NCI-H2227 treated with DMSO at 0.1 percent for 48 hours (cell line): ENCODE measurements around the gene DYRK2.
A peak's percentile ranks its signal among the peaks of the same experiment; 100 is the strongest.

Experiments
- DNase-seq: peaks from one replicate; lab custom pipeline; 2025; lab: John Stamatoyannopoulos, UW

The DYRK2 gene

DNA sequence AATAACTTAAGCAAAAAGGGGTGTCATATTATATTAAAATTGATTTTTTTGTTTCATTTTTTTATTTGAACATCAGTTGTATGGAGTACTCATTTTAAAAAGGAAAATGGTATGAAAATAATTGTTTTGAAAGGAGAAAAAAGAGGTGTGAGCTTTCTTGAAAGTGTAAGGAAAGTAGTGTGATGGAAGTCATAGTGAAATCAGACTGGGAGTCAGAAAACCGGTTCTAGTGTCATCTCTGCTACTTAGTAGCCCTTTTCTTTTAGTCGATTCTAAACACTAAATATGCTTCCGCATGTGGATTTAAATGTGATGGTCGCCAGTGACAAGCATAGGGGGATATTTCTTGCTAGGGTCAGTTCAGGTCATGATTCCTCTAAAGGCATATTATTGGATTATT is 1.8 kb upstream of the DYRK2 start:
- no peak for DNase-seq

DNA sequence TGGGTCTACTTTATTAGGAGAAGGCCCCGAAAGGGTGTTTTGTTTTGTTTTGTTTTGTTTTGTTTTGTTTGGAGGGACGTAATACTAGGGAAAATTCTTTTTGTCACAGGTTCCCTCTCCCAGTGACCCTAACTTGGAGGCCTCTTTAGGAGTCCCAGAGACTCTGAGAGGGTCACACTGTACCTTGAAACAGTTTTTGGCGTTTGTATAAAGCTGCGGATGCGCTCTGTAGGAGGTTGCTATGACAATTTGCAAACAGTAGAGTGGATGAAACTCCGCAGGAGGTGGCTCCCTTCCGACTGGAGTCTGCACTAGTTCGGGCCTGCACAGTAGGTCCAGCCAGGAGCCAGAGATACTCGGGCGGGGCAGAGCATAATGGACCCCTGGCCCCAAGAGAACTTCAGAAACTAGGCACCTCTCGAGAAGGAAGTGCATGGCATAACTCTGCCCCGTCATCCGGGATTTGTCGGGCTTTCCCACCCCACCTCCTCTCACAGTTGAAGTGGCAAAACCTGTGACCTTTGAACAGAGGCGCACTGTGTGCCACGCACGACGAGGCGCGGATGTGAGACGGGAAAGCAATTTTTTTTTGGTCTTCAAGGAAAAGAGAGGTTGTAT is 1.3 kb upstream of the DYRK2 start:
- DNase-seq, result no peak

DNA sequence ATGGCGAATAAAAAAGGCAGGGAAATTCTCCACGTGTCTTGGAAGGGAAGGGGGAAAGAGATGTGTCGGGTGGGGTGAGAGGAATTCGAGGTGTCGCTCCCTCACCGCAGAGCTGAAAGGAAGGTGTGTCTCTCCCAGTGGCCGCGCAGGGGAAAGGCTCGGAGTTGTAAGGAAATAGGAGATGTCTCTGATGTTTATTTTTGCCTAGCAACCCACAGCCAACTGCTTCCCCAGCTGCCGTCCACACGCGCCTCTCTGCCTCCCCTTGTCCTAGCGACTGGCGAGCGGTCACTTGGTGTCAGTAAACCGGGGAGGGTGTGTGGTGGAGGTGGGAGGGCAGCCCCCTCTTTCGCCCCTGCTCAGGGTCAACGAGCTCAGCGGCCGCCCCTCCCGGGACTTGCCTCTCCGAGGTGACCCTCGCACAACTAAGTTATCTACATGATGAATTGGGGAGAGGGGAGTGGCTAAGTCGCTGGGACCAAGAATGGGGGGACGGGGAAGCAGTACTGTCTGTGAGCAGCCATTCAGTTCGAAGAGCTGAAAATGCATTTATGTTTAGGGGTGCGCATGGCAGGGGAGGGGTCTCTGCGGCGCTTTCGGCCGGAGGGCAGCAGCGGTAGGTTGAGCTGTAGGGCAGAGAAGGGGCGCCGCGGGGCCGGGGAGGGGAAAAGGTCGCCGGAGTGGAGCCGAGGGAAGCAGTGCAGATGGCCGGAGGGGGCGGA is 585 bp upstream of the DYRK2 start:
- DNase-seq, result peak; percentile 72

DNA sequence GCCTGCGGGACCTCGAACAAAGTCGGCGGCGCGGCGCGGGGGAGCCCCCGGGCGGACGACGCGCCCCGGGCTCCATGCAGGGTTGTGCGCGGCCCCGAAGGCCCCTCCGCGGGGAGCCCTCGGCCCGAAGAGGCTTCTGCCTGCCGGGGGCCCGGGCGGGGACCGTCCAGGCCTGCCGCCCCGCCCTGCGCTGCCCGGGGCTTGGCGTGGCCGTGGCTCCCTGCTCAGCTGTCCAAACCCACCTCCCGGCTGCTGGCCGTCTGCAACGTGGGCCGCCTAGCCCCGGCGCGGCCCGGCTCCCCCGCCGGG is 670 bp downstream of the DYRK2 start:
- DNase-seq, result no peak

DNA sequence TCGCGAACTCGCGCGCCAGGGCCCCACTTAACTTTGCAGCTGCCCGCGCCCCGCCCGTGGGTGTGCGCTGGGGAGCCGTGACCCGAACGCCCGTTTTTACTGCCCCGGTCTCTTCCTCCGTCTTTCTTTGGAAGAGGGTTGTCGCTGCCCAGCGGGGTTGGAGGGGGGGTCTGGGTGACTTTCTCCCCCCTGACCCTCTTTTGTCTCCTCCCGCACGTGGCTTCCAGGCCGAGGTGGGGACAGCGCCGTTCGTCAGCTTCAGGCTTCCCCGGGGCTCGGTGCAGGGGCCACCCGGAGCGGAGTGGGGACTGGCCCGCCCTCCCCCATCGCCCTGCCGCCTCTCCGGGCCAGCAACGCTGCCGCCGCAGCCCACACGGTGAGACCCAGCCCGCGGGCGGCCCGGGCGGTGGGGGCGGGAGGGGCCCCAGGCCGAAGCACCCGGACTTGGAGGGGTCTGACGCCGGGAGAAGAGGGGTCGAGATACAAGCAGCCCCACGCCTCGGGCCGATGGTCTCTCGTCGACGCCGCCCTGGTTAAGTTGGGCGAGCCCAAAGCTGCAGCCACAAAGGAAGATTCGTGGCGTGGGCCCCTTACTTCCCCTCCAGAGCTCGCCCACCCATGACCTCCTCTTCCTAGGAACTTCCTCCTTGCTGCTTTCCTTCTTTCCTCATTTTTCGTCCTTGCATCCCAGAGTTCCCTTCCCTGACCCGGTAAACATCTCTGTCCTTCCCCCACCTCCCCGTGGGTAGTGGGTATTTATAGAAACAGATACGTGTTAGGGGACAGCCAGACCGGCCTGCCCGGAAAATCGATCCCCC is 1.2 kb downstream of the DYRK2 start:
- DNase-seq, result no peak

DNA sequence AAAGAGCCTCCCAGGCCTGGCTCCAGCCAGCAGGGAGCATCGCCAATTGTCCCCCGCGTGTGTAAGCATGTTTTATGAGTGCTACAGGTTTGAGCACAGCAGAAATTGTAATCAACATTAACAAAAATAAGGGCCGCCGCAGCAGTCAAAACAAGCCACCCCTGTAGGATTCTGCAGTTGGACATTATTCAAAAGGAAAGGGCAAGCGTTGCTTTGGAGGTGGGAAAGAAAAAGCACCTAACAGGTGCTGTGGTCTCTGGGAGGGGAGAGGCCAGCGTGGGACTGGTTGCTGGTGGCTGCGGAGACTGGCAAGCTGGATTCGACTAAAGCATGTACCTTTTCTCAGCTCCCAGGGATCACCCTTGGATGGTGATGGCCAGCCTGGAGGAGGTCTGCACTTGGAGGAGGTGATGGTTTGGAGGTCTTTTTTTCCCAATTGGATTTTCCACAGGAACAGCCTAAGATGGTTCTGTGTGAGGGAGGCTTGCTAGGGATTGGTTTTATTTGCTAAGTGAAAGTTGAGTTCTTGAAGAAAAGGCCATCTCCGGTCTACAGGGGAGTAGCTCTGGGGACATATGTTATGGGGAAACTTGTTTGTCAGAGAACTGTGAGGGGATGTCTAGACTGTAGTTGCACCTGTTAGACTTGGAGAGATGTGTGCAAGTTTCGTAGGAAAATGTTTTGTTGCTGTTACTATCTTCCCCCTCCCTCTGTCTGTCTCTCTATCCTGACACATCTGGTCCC is 2.0 kb downstream of the DYRK2 start:
- no peak for DNase-seq

DNA sequence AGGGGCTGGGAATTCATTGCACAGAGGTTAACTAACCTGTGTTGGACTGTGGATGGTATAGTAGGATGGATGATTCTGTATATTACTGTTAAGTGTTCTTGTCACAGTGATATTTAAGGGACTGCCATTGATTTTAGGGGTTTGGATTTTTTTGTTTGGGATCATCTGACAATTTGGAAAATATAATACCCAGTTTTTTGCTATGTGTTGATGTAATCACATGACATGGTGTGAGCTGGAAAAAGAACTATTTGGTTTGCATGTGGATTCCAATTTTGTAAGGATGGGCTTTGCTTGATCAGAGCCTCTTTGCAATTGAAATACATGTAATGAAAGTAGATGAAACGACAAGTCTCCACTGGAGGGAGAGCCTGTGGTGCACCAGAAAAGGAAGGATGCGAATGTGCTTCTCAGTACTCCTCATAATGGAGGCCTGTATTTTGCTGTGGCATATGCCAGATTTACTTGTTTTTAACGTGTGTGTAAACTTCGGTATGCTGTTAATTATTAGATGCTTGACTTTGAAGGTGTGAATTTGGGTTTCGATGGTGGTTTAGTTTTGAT is 2.7 kb downstream of the DYRK2 start:
- DNase-seq, result no peak

DNA sequence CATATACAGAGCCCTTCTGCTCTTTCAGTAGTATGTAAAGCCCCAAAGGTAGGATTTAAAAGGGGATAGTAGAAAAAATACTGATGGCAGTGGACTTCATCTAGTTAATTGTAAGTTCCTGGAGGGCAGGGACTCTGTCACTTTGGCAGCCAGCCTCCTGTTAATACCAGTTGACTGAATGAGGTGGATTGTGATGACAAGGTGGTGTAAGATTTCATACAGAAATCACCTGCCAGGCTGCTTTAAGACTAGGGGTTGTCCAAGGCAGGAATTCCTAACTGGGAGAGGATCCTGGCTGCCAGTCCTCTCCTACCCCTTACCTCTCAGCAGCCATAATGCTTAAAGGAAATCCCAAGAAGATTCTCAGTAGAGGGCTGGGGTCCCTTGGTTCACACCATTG is 7.3 kb downstream of the DYRK2 start:
- DNase-seq, result no peak

DNA sequence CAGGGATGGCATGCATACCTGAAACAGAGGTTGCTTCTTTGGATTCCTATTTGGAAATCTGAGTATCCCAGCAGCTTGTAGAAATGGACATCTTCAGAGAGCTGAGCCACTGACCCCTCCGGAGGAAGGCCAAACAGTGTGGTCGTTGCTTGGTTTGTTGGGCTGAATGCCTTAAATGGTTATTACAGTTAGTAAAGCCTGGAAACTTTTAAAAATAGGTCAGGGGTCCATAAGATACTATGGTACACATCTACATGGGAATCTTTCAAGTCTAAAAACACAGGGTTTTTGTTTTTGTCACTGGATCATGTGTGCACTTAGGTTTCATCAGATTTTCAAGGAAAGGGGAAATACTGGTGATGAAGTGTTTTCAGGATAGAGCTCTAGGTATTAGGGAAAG is 7.7 kb downstream of the DYRK2 start:
- no peak for DNase-seq

DNA sequence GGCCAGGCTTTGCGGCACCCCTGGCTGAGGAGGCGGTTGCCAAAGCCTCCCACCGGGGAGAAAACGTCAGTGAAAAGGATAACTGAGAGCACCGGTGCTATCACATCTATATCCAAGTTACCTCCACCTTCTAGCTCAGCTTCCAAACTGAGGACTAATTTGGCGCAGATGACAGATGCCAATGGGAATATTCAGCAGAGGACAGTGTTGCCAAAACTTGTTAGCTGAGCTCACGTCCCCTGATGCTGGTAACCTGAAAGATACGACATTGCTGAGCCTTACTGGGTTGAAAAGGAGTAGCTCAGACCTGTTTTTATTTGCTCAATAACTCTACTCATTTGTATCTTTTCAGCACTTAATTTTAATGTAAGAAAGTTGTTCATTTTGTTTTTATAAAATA is 9.9 kb downstream of the DYRK2 start:
- DNase-seq, result no peak

DNA sequence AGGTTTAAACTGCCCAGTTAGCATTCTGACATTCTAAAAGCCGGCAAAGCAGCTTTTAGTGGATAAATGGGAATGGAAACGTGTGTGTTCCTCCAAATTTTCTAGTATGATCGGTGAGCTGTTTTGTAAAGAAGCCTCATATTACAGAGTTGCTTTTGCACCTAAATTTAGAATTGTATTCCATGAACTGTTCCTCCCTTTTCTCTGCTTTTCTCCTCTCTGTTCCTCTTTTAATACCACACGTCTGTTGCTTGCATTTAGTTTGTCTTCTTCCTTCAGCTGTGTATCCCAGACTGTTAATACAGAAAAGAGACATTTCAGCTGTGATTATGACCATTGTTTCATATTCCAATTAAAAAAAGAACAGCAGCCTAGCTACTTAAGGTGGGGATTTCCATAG is 10.7 kb downstream of the DYRK2 start:
- DNase-seq, result no peak

DNA sequence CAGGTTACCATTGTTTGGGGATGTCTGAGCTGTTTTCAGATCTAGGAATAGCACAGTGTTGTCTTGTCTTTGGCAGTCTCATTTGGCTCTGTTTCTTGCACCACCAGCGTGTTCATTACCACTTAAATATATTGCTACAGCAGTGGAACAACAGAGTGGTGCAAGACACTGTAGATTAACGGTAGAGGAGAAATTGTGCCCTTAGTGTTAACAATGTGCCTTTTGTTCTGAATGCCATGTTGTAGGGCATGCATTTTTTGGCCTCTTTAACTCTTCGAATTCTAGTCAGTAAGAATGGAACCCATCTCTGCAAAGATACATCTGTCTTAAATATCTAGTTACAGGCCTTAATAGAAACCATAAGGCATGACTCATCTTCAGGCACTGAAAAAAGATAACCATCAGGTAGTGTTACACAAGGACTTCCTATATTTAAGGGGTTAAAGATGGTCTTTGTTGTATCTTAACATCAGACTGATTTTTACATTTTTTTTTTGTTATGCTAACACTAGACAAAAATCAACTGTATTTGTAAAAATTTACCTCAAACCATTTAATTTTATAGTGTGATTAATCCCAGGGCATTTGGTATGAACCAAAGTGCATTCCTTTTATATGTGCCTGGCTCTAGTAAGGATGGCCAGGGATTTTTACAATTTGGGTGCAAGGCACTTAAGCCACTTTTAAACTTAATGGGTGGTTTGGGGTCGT is 12.9 kb downstream of the DYRK2 start:
- DNase-seq, result no peak

DNA sequence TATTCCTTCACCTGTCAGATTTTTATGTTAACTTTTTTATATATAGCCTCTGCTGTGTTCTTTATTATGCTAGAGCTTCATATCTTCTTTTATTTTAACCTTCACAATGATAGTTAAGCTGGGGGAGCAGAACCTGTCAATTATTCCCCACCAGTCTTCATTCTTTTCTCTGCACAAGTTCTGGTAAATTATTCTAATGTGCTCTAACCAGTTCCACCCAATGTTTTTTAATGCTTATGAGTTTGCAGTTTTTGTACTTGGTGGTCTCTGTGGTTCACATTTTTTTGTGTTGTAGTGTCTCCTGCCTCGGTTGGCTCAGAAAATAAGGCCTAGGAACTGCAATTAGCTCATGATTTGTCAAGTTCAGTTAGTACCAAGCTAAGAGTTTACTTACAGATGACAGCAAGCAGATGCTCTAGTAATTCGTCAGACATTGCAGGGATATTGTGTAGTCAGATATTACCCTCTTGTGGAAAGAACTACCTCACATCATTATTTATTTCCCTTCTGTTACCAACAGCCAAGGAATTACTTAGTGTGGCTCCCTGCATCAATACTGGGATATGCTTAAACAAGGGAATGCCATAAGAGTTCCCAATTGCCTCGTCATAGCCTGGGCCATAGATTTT is 14.5 kb downstream of the DYRK2 start:
- no peak for DNase-seq

DNA sequence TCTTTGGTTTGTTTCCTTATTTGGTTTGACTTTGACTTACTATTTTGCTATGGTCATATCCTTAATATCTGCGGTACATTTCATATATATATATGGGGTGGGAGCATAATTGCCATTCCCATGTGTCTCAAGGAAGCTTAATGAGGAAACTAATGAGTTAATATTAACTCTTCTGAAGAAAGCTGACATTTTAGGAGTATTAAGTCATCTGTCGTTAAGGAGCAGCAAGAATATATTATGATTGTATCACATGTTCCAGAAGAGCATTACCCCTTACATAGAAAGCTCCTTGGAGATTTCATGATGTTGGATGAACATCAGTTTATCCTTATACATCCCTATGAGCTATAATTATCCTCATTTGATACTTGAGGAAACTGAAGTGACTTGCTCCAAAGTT is 15.6 kb downstream of the DYRK2 start:
- DNase-seq, result no peak

DNA sequence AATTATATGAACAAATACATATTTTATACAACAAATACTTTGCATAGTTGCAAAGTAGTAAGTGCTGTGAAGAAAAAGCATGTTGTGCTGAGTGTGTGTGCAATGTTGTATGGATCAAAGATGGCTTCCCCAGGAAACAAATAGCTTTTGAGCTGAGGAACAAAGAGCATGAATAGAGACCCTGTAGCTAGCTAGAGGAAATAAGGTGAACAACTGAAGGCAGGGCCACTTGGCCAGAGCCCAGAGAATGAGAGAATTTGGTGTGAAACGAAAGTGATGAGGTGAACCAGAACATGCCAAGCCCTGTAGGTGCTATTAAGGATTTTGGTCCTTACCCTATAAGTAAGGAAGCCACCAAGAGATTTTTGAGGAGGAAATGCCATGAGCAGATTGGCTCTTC is 17.1 kb downstream of the DYRK2 start:
- no peak for DNase-seq

DNA sequence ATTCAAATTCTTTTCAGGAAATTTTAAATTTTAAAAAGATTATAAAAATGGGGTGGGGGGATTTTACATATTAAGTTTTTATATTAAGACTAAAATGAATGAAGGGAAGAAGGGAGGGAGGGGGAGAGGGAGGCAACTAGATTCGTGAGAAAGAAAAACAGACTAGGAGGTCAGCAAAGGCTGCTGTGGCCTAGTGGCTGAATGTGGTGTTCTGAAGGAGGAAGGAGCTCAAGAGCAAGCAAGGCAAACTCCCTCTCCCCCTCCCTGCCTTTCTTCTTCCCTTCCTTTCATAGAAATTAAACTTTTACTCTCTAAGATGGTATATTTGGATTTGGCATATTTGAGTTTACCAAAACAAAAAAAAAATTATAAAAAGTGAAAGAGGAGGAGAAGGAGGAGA is 18.1 kb downstream of the DYRK2 start:
- DNase-seq, result no peak

DNA sequence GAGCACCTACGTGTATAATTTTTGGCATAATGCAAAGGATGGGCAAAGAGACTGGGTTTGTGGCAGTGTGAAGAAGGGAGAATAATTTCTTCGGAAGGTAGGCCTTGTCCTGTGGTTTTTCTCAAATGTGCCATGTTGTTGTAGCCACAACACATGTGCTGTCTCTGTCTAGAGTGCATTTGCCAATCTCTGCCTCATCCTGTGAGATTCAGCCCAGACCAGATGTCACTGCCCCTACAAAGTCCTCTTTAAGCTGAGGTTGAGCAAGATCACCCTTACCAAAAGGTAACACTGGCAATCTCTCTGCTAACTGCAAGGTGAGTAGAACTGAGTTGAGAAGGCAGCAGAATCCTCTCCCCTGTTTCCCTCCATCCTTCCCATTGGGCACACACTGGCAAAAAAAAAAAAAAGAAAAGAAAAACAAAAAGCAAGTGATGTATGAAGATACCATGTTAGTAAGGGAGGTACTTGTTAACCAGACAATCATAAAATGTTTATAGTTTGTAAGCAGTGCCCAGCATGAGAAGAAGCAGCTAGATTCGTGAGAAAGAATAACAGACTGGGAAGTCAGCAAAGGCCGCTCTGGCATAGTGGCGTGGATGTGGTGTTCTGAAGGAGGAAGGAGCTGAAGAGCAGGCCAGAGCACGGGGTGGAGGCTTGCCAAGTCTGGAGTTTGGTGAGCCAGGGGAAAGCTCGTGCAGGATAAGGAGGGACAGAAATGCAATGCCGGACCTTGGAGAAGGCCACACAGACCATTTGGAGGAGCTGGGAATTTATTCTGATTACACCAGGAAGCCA is 18.9 kb downstream of the DYRK2 start:
- DNase-seq, result no peak

DNA sequence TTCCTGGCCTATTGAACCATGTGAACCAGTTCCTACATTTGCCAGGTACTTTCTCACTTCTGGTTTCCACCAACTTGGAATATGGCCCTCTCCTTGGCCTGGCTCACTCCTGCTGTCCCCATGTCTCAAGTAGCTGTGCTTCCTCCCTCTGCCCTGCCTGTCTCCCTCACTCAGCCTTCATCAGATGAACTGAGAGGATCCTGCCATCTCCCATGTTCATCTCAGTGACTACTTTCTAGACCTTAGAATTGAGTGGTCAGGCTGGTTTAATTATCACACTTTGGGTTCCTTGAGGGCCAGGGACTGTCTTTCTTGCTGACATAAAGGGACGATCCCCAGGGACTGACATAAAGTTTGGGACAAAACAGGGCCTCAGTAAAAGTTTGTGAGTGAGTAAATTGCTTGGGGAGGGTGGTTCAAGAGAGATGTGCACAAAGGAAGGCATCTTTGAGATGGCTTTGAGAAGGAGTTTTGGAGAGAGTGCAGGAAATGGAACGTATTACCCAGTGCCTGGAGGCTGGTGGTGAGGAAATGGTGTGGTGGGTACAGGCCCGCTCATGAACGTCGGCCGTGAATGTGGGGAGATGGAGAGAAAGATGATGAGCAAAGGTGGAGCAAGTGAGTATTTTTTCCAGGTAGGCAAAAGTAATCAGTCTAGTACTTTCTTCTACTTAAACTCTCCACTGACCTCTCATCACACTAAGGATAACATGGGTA is 20.8 kb downstream of the DYRK2 start:
- DNase-seq, result no peak

DNA sequence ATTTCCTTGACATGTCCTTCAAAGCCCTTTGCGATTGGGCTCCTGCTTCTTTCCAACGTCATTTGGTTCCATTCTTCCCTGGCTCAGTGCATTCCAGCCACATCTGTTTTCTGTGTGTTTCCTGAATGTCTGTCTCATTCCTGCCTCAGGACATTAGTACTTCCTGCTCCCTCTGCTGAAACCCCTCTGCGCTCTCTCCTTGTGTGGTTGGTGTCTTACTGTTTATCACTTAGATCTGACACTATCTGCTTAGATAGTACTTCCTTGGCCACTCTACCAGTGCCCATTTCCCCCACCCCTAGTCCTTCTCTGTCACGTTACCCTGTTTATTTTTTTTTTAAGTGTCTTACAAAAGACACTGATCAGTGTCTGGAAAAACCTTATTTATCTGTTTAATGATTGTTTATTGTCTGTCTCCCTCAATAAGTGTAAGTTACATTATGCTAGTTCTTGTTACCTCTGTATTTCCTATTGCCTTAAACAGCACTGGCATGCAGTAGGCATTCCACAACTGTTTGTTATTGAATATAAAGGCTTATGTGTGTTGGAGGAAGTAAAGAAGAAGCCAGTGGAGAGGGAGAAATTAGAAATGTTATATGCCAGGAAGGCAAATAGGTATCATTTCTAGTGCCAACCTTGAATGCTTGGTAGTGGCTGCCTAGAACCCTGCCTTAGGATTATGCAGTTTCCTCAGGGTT is 21.5 kb downstream of the DYRK2 start:
- DNase-seq, result no peak
